ENCODE data around the gene SLC7A4.
"Not testable (repeated sequence)": the region's sequence is repeated elsewhere in the genome, so short reads cannot be mapped to it uniquely, and the experiment has no call there.

Gene SLC7A4

GRCh38 chr22:21064917-21065864 is 32.8 kb upstream of the SLC7A4 start:
- no peak overlapping the region for H3K4me3 ChIP-seq (ENCODE audit: low read depth, low read length)
- no peak for TF ChIP-seq CTCF (IDR thresholded peaks at IDR 0.05; ENCODE audit: low read depth, low read length, missing control alignments)
- in situ Hi-C loops (cut with HindIII; ENCODE audit: low sequenced_read_pairs), result no loop called here
- DNase-seq (ENCODE audit: low read depth), result no peak

GRCh38 chr22:21064425-21064824 is 32.1 kb upstream of the SLC7A4 start:
- H3K4me3 ChIP-seq (ENCODE audit: low read depth, low read length); DNase-seq (ENCODE audit: low read depth); in situ Hi-C loops (cut with HindIII; ENCODE audit: low sequenced_read_pairs): not testable (repeated sequence)

GRCh38 chr22:21061660-21062321 is 29.4 kb upstream of the SLC7A4 start:
- in situ Hi-C loops (cut with HindIII; ENCODE audit: low sequenced_read_pairs); DNase-seq (ENCODE audit: low read depth): not testable (repeated sequence)

GRCh38 chr22:21060363-21060762 is 28.0 kb upstream of the SLC7A4 start:
- in situ Hi-C loops (cut with HindIII; ENCODE audit: low sequenced_read_pairs); DNase-seq (ENCODE audit: low read depth); H3K4me3 ChIP-seq (ENCODE audit: low read depth, low read length): not testable (repeated sequence)

More at GRCh38 chr22:21061660-21062321, 29.4 kb upstream of the SLC7A4 start:
- not testable (repeated sequence) for H3K4me3 ChIP-seq (ENCODE audit: low read depth, low read length)

GRCh38 chr22:21055880-21056319 is 23.5 kb upstream of the SLC7A4 start:
- no peak overlapping the region for H3K4me3 ChIP-seq (ENCODE audit: low read depth, low read length)
- in situ Hi-C loops (cut with HindIII; ENCODE audit: low sequenced_read_pairs), result no loop called here
- DNase-seq (ENCODE audit: low read depth), result no peak
- no peak for TF ChIP-seq CTCF (IDR thresholded peaks at IDR 0.05; ENCODE audit: low read depth, low read length, missing control alignments)

GRCh38 chr22:21055564-21055834 is 23.1 kb upstream of the SLC7A4 start:
- DNase-seq (ENCODE audit: low read depth), result no peak
- in situ Hi-C loops (cut with HindIII; ENCODE audit: low sequenced_read_pairs), result no loop called here
- no peak for TF ChIP-seq CTCF (IDR thresholded peaks at IDR 0.05; ENCODE audit: low read depth, low read length, missing control alignments)
- no peak overlapping the region for H3K4me3 ChIP-seq (ENCODE audit: low read depth, low read length)

GRCh38 chr22:21054714-21055563 is 22.6 kb upstream of the SLC7A4 start:
- no peak for TF ChIP-seq CTCF (IDR thresholded peaks at IDR 0.05; ENCODE audit: low read depth, low read length, missing control alignments)
- H3K4me3 ChIP-seq (ENCODE audit: low read depth, low read length), result no peak overlapping the region
- DNase-seq (ENCODE audit: low read depth), result no peak
- in situ Hi-C loops (cut with HindIII; ENCODE audit: low sequenced_read_pairs), result no loop called here
